SK-N-SH treated with all-trans-retinoic acid at 6 μM for 48 hours (cell line): ENCODE measurements around the gene PPP6C.

Experiments
- ATAC-seq: fragments of 200-7000 bp; cut with Tn5 transposase; 3 replicates; pipeline ENCODE4 v1.9.1; 2020; ENCODE audit warnings: mild to moderate bottlenecking, moderate library complexity
- ARNTL ChIP-seq: fragments of 450-650 bp; formaldehyde crosslinking; IDR thresholded peaks from 2 replicates; pipeline ENCODE4 v1.5.0; 2020; ENCODE audit warnings: low read depth, mild to moderate bottlenecking, moderate library complexity, borderline replicate concordance
- BACH2 ChIP-seq: fragments of 250-450 bp; sonication (Bioruptor Pico); IDR thresholded peaks from 2 replicates; pipeline ENCODE4 v1.9.0; 2021; ENCODE audit warnings: mild to moderate bottlenecking, borderline replicate concordance
- CREB5 ChIP-seq: fragments of 250-450 bp; sonication (Bioruptor Pico); IDR thresholded peaks from 2 replicates; pipeline ENCODE4 v1.5.1; 2020; ENCODE audit warnings: low read depth, mild to moderate bottlenecking, moderate library complexity
- CSDC2 ChIP-seq: fragments of 250-450 bp; sonication (Bioruptor Pico); IDR thresholded peaks from 2 replicates; pipeline ENCODE4 v1.5.0; 2020; ENCODE audit warnings: mild to moderate bottlenecking, moderate library complexity
- CSRNP3 ChIP-seq: fragments of 250-450 bp; sonication (Bioruptor Pico); IDR thresholded peaks from 2 replicates; pipeline ENCODE4 v1.5.1; 2021; ENCODE audit warnings: mild to moderate bottlenecking, moderate library complexity
- ESRRG ChIP-seq: fragments of 250-450 bp; sonication (Bioruptor Pico); IDR thresholded peaks from 2 replicates; pipeline ENCODE4 v1.6.1; 2021; ENCODE audit warnings: mild to moderate bottlenecking
- ISL1 ChIP-seq: fragments of 250-450 bp; sonication (Bioruptor Pico); IDR thresholded peaks from 2 replicates; pipeline ENCODE4 v2.1.2; 2022; ENCODE audit warnings: mild to moderate bottlenecking, moderate library complexity
- OSR1 ChIP-seq: fragments of 250-450 bp; sonication (Bioruptor Pico); IDR thresholded peaks from 2 replicates; pipeline ENCODE4 v1.8.0; 2022; ENCODE audit warnings: moderate library complexity, mild to moderate bottlenecking, inconsistent platforms
- PATZ1 ChIP-seq: fragments of 250-450 bp; sonication (Bioruptor Pico); IDR thresholded peaks from 2 replicates; pipeline ENCODE4 v1.8.0; 2020; ENCODE audit warnings: mild to moderate bottlenecking, moderate library complexity, borderline replicate concordance
- POU6F1 ChIP-seq: fragments of 250-450 bp; sonication (Bioruptor Pico); IDR thresholded peaks from 2 replicates; pipeline ENCODE4 v1.8.0; 2021; ENCODE audit warnings: low read depth, mild to moderate bottlenecking, moderate library complexity, borderline replicate concordance
- RARB ChIP-seq: fragments of 250-450 bp; sonication (Bioruptor Pico); IDR thresholded peaks from 2 replicates; pipeline ENCODE4 v1.8.0; 2021; ENCODE audit warnings: mild to moderate bottlenecking, moderate library complexity
- SNAI2 ChIP-seq: fragments of 250-450 bp; sonication (Bioruptor Pico); IDR thresholded peaks from 2 replicates; pipeline ENCODE4 v1.5.0; 2020; ENCODE audit warnings: mild to moderate bottlenecking, moderate library complexity
- TCF4 ChIP-seq: fragments of 250-450 bp; sonication (Bioruptor Pico); IDR thresholded peaks from 2 replicates; pipeline ENCODE4 v1.8.0; 2021; ENCODE audit warnings: mild to moderate bottlenecking, moderate library complexity, borderline replicate concordance
- TOX ChIP-seq: fragments of 250-450 bp; sonication (Bioruptor Pico); IDR thresholded peaks from 2 replicates; pipeline ENCODE4 v1.8.0; 2021; ENCODE audit warnings: mild to moderate bottlenecking, moderate library complexity, borderline replicate concordance
- TSHZ2 ChIP-seq: fragments of 250-450 bp; sonication (Bioruptor Pico); IDR thresholded peaks from 2 replicates; pipeline ENCODE4 v1.5.0; 2020; ENCODE audit warnings: mild to moderate bottlenecking, moderate library complexity
- ZC3H10 ChIP-seq: fragments of 250-450 bp; sonication (Bioruptor Pico); IDR thresholded peaks from 2 replicates; pipeline ENCODE4 v1.5.1; 2021; ENCODE audit warnings: mild to moderate bottlenecking, moderate library complexity
- ZFP3 ChIP-seq: fragments of 250-450 bp; sonication (Bioruptor Pico); IDR thresholded peaks from 2 replicates; pipeline ENCODE4 v1.5.0; 2020; ENCODE audit warnings: mild to moderate bottlenecking, moderate library complexity
- ZNF70 ChIP-seq: fragments of 450-650 bp; formaldehyde crosslinking; IDR thresholded peaks from 2 replicates; pipeline ENCODE4 v1.5.0; 2020; ENCODE audit warnings: mild to moderate bottlenecking, moderate library complexity
- ZNF8 ChIP-seq: fragments of 450-650 bp; formaldehyde crosslinking; IDR thresholded peaks from 2 replicates; pipeline ENCODE4 v1.5.0; 2020; ENCODE audit warnings: mild to moderate bottlenecking, moderate library complexity

The PPP6C gene

GRCh38 chr9:125125523-125125922 is 64.1 kb downstream of the PPP6C start:
- TF ChIP-seq SNAI2 (CRISPR knock-in tag) = no peak
- TF ChIP-seq TSHZ2 = no peak
- no peak for TF ChIP-seq CSDC2 (CRISPR knock-in tag)
- no peak for TF ChIP-seq ZC3H10 (CRISPR knock-in tag)
- TF ChIP-seq ZNF70 = no peak
- no peak for TF ChIP-seq ARNTL (CRISPR knock-in tag)
- TF ChIP-seq ESRRG (CRISPR knock-in tag) = no peak
- no peak for TF ChIP-seq ZNF8 (CRISPR knock-in tag)
- no peak for TF ChIP-seq ISL1
- no peak for TF ChIP-seq RARB (CRISPR knock-in tag)
- TF ChIP-seq OSR1 = no peak
- TF ChIP-seq BACH2 = no peak
- TF ChIP-seq TCF4 (CRISPR knock-in tag) = no peak
- no peak for TF ChIP-seq POU6F1 (CRISPR knock-in tag)
- TF ChIP-seq CREB5 (CRISPR knock-in tag) = no peak
- no peak for TF ChIP-seq CSRNP3 (CRISPR knock-in tag)
- no peak for TF ChIP-seq ZFP3 (CRISPR knock-in tag)

GRCh38 chr9:125121146-125121545 is 68.5 kb downstream of the PPP6C start:
- TF ChIP-seq ZC3H10 (CRISPR knock-in tag) (no peak), ESRRG (CRISPR knock-in tag) (no peak), TSHZ2 (no peak), BACH2 (no peak), ARNTL (CRISPR knock-in tag) (no peak), POU6F1 (CRISPR knock-in tag) (no peak), CSRNP3 (CRISPR knock-in tag) (no peak), PATZ1 (no peak), TCF4 (CRISPR knock-in tag) (no peak), TOX (no peak), ZNF8 (CRISPR knock-in tag) (no peak), RARB (CRISPR knock-in tag) (no peak), ISL1 (no peak), CREB5 (CRISPR knock-in tag) (no peak)
- no peak for ATAC-seq

More at GRCh38 chr9:125125523-125125922, 64.1 kb downstream of the PPP6C start:
- ATAC-seq = peak; percentile 9; the same call in 1 of the 3 replicates
